DMS153 treated with DMSO at 0.1 percent for 48 hours (cell line): ENCODE data around the gene CHIT1.

Source experiments
- DNase-seq: peaks from one replicate; lab custom pipeline; 2025; ENCODE audit not compliant: unreplicated experiment; lab: John Stamatoyannopoulos, UW

The CHIT1 gene

GRCh38 chr1:203175827-203176241, 53.6 kb downstream of the CHIT1 start:
- DNase-seq = no peak

GRCh38 chr1:203175237-203175826, 54.1 kb downstream of the CHIT1 start, which contains the start of gene MYBPH:
MYBPH (minus strand) TSS chr1:203175826; CDS start chr1:203175755, 71 bp downstream.
- no peak for DNase-seq

GRCh38 chr1:203174324-203174985, 55.0 kb downstream of the CHIT1 start:
- DNase-seq = no peak

GRCh38 chr1:203173566-203173965, 55.9 kb downstream of the CHIT1 start:
- DNase-seq = peak; percentile 84

- DNase-seq = no peak
These were observed 56.4 kb downstream of the CHIT1 start for GRCh38 chr1:203173011-203173555.

- peak; percentile 56 for DNase-seq
These were observed 57.1 kb downstream of the CHIT1 start for GRCh38 chr1:203172184-203173010.

- DNase-seq = no peak
These were observed 57.9 kb downstream of the CHIT1 start for GRCh38 chr1:203171341-203172183.

- DNase-seq = no peak
These were observed 58.7 kb downstream of the CHIT1 start for GRCh38 chr1:203170625-203171330.

GRCh38 chr1:203169770-203170520, 59.5 kb downstream of the CHIT1 start:
- no peak for DNase-seq

- DNase-seq = no peak
These were observed 60.5 kb downstream of the CHIT1 start for GRCh38 chr1:203168991-203169390.

GRCh38 chr1:203168256-203168786, 61.2 kb downstream of the CHIT1 start:
- DNase-seq = no peak

GRCh38 chr1:203167913-203168200, 61.6 kb downstream of the CHIT1 start:
- no peak for DNase-seq

GRCh38 chr1:203167026-203167912, 62.2 kb downstream of the CHIT1 start:
- DNase-seq = no peak

GRCh38 chr1:203166192-203166940, 63.1 kb downstream of the CHIT1 start:
- peak; percentile 21 for DNase-seq
